Stomach (tissue), 4 donors: Measurements from ENCODE around the gene IQCB1.

Experiments used
- CTCF ChIP-seq, 7 experiments: fragments of 450-650 bp in 4 of 7; fragments of 200-600 bp in 3 of 7; sonication (generic) in 3 of 7; IDR thresholded peaks; one replicate each; pipeline ENCODE4 v1.5.1; 2016 to 2019; ENCODE audit warnings: antibody characterized with exemption in 7 of 7, control low read depth in 2 of 7, mild to moderate bottlenecking in 1 of 7
- POLR2A ChIP-seq, 4 donors: fragments of 450-650 bp; IDR thresholded peaks; one replicate each; pipeline ENCODE4 v1.6.1; 2016; ENCODE audit warnings: antibody characterized with exemption in 4 of 4, control low read depth in 2 of 4, mild to moderate bottlenecking in 1 of 4, moderate library complexity in 1 of 4
- POLR2AphosphoS5 ChIP-seq, 3 donors: sonication (generic); formaldehyde crosslinking; IDR thresholded peaks; one replicate each; pipeline ENCODE4 v1.6.1; 2016; ENCODE audit warnings: antibody characterized with exemption in 3 of 3

- TF ChIP-seq POLR2A (IDR thresholded peaks at IDR 0.05) (no peak), CTCF (IDR thresholded peaks at IDR 0.05) (no peak), POLR2AphosphoS5 (IDR thresholded peaks at IDR 0.05) (no peak)
Observed at GRCh38 chr3:121752261-121752660, 82.6 kb downstream of the IQCB1 start.
